ENCODE results near the gene PSMB7.

The PSMB7 gene

GRCh38 chr9:124398191-124398935 is 16.9 kb downstream of the PSMB7 start:
- no peak for TF ChIP-seq CTCF (conservative IDR thresholded peaks at IDR 0.05)
- TF ChIP-seq ZFX (IDR thresholded peaks at IDR 0.05): no peak

GRCh38 chr9:124395826-124396225 is 19.4 kb downstream of the PSMB7 start:
- TF ChIP-seq ZFX (IDR thresholded peaks at IDR 0.05): no peak
- no peak for TF ChIP-seq CTCF (conservative IDR thresholded peaks at IDR 0.05)
- H3K27ac ChIP-seq: no peak overlapping the region

More at GRCh38 chr9:124398191-124398935, 16.9 kb downstream of the PSMB7 start:
- H3K27ac ChIP-seq: no peak overlapping the region

GRCh38 chr9:124394596-124394995 is 20.6 kb downstream of the PSMB7 start:
- TF ChIP-seq ZFX (IDR thresholded peaks at IDR 0.05) (no peak), CTCF (conservative IDR thresholded peaks at IDR 0.05) (no peak; the same call in 1 of the 2 replicates)
- H3K27ac ChIP-seq: no peak overlapping the region

- TF ChIP-seq CTCF (conservative IDR thresholded peaks at IDR 0.05) (no peak), ZFX (IDR thresholded peaks at IDR 0.05) (no peak)
- H3K27ac ChIP-seq: no peak overlapping the region
Observed at GRCh38 chr9:124394167-124394566, 21.1 kb downstream of the PSMB7 start.

- no peak for TF ChIP-seq ZFX (IDR thresholded peaks at IDR 0.05)
- TF ChIP-seq CTCF (conservative IDR thresholded peaks at IDR 0.05): peak; percentile 74
- H3K27ac ChIP-seq: no peak overlapping the region
Observed at GRCh38 chr9:124392871-124393460, 22.3 kb downstream of the PSMB7 start.

- H3K27ac ChIP-seq: no peak overlapping the region; the same call in 1 of the 2 replicates
- TF ChIP-seq CTCF (conservative IDR thresholded peaks at IDR 0.05) (no peak), ZFX (IDR thresholded peaks at IDR 0.05) (no peak)
Observed at GRCh38 chr9:124392254-124392870, 22.9 kb downstream of the PSMB7 start.
